Muscle of arm (tissue), 12 donors: ENCODE measurements around the gene BMP7. TPM values are rescaled to one million over a fixed set of nuclear protein-coding genes. Genes with fewer than 3 reads are reported as not detected.

ENCODE experiments used
- DNase-seq: peaks from one replicate; pipeline ENCODE4 v3.0.0-alpha.2; 2013
- polyA plus RNA-seq, 12 donors: library from polyadenylated mRNA; unstranded; fragments of 120-200 nt; gene quantifications; one replicate each; pipeline ENCODE4 v1.2.1, GENCODE V29; 2013; ENCODE audit not compliant: insufficient read length in 12 of 12

Gene BMP7
- polyA plus RNA-seq, 12 donors: 3.3 to 27.2 (median 5.0) TPM; not detected in 1

DNA sequence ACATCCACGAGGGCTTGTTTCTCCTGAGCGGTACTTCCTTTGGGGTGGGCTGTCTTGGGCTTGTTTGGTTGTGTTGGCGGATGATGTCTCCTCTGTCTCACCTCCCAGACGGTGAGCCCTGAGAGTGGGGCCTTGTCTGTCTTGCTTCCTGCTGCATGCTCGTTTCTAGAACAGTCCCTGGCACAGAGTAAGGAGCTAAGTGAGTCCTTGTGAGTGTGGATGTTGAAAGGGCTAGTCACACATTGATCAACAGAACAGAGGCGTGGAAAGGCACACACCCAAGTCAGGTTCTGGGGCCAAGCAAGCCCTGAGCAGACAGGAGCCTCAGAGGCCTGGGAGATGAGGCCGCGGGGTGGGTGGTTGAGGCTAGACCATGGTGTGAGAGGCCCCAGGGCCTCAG lies 111.0 kb downstream of the BMP7 start:
- no peak for DNase-seq

DNA sequence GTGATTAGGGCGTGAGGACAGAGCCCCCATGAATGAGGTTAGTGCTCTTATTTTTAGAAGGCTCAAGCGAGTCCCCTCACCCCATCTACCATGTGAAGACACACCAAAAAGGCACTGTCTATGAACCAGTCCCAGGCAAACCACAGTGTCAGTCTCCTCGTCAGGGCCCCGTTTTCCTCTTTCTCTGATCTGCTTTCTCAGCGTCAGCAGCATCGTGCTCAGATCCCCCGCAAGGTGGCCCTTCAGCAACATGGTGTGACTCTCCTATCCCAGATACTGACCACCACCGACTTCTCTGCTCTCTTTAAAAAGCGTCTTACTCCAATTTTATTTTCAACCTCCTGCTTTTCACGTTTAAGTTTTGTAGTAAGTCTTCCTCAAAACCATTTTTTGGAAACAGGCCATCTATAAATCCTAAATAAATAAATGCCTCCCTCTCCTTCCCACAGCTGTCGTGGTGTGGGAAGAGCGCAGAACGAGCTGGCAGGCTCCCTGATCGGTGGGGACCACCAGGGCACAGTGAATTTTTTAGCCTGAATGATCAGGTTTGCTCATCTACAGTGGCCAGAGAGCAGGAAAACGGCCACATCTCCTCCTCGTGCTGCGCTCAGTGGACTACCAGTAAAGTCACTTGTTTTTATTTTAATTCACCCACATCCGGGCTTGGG lies 113.1 kb downstream of the BMP7 start:
- no peak for DNase-seq

DNA sequence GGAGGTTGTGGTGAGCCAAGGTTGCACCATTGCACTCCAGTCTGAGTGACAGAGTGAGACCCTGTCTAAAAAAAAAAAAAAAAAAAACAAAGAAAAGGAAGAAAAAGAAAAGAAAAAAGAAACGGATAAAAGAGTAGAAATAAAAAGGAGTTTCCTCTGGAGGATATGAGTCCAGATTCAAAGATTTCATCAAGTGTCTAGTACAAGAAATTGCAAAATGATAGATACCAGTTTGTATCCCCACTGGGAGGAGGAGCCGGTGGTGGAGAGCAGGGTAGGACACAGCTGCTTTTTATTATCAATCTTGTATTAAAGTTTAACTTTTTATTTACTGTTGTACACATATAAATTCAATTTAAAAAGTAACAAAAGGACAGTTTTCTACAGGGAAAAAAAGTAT lies 113.9 kb downstream of the BMP7 start:
- DNase-seq: no peak

DNA sequence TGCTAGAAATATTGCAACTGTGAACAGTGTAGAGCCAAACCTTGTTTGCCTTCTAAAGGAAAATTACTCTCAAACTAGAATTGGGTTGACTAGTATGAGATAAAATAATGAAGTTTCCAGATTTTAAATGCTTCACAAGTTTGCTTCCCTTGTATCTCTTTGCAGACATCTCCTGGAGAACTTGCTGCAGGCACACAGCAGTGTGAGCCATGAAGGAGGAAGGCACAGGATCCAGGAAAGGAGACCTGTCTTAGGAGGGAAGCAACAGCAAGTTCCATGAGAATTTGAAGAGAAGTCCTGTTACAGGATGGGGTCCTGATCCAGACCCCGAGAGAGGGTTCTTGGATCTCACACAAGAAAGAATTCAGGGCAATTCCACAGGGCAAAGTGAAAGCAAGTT lies 115.9 kb downstream of the BMP7 start:
- DNase-seq: no peak

DNA sequence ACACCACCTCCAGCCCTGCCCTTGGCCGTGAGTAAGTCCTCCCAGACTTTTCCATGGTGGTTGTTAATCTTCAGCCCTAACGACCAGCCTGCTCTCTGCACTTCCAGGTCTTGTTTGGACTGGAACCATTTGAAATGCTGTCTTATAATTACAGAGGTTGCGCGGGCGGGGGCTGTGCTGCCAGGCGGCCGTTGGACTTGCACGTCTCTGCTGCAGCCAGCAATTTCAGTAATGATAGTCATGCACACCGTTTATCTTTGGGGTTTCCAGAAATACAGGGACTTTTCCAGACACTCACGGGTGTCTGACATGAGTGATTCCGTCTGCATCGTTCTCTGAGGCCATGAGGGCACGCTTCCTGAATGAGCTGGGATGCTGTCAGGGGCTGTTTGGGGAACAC lies 118.2 kb downstream of the BMP7 start:
- DNase-seq: no peak

DNA sequence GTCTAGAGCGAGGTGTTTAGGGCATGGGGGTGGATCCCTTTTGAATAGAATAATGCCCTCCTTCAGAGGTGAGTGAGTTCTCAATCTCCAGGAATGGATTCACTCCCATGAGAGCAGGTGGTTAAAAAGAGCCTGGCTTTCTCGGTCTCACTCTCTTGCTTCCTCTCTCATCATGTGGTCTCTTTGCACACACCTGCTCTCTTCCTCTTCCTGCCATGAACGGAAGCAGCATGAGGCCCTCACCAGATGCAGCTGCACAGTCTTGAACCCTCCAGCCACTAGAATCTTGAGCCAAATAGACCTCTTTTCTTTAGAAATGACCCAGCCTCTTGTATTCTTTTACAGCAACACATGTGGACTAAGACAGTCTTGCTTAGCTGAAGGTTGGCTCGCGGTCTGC lies 119.3 kb downstream of the BMP7 start:
- no peak for DNase-seq

DNA sequence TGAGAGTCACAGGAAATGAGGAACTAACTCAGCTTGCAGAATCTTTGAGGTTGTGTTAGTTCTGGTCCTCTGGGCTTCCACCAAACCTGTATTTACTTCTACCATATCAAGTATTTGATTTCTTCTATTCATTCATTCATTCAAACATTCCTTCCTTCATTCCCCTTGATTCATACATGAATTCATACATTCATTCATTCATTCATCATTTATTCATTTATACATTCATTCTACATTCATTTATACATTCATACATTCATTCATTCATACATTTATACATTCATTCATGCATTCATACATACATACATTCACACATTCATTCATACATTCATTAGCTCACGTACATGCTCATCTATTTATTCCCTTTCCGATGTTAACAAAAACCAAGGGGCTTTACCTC lies 120.3 kb downstream of the BMP7 start:
- DNase-seq: no peak

DNA sequence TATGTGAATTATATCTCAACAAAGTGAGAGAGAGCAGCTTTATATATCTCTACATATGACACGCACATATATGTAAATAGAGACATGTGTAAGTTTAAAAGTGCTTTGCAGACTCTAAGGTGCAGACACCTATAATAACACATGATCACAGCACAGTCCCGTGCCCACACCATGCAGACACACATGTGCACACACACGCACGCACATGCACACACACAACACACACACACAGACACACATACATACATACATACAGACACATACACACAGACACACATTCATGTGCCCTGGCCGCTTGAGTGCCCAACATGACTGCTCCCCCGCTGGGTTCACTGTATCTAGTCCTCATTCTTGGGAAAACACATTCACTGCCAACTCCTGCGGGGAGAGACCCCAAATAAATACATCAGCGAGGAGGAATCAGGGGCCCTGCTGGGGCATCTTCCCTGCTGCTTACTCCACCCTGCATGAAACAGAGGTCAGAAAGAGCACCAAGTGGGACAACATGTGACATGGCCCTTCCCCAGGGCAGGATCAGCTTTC lies 121.3 kb downstream of the BMP7 start:
- no peak for DNase-seq

DNA sequence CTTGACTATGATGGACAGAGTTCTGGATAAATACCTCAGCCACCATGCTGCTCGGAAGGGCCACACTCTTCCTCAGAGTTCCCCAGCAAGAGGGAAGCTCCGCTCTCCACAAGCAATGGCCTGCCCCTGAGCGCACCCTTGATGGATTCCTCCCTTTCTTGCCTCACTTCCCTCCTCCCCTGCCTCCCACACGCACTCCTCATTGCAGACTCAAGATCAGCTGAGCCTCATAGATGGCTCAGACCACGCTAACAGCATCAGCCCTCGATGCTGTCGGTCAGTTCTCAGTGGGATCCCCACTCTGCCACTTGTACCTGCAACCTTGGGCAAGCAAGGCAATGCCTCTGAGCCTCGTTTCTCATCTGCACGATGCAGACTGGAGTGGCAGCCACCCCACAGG lies 123.3 kb downstream of the BMP7 start:
- no peak for DNase-seq

DNA sequence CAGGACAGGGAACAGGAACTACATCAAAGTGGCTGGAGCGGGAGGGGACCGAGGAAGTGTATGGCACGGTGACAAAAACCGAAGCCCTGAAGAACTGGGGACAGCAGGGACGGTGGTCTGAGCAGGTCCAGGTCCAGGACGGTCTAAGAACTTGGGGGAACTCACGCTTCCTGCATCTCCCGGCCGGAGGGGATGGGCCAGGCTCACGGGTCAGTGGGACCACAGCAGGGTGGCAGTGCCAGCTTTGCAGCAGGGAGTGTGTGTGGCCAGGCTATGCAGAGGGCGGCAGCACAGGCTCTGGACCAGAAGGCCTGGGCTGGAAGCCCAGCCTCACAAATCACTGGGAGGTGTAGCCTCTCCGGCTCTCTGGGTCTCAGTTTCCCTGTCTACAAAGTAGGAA lies 123.8 kb downstream of the BMP7 start:
- no peak for DNase-seq

DNA sequence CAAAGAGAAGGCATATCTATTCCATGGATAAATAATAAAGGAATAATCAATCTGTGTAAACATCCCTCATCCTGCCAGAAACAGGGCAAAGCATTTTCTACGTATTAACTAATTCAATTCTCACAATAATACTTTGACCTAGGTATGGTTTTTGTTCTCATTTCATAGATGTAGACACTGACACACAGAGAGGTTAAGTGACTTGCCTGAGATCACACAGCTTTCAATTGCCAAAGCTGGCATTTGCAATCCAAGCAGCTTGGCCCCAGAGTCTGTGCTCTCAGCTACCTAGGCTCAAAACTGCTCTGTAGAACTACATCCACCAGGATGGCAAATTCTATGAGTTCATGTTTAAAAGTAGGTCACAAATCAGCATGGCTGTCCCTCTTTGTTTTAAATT lies 124.9 kb downstream of the BMP7 start:
- DNase-seq: no peak

DNA sequence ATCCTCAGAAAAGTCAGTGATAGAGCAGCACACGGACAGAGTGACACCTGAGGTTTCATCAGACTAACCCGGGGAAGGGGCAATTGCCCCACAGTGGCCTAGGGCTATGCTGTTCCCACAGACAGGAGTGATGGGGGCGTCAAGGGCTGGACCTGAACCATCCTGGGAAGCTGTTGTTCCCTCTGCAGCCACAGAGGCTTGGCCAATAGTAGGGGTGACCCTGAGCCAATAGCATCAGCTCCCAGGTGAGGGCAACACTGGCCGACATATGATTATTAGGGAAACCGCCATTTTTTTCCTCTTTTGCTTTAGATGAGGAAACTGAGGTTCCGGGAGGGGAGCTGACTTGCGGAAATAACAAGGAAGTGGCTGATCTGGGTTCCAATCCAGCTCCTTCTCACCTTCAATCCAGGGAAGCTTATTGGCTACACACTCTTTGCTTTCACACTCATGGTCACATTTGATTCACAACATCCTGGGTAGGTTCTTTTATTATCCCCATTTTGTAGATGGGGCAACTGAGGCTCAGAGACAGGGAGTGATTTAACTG lies 126.0 kb downstream of the BMP7 start:
- DNase-seq: no peak

DNA sequence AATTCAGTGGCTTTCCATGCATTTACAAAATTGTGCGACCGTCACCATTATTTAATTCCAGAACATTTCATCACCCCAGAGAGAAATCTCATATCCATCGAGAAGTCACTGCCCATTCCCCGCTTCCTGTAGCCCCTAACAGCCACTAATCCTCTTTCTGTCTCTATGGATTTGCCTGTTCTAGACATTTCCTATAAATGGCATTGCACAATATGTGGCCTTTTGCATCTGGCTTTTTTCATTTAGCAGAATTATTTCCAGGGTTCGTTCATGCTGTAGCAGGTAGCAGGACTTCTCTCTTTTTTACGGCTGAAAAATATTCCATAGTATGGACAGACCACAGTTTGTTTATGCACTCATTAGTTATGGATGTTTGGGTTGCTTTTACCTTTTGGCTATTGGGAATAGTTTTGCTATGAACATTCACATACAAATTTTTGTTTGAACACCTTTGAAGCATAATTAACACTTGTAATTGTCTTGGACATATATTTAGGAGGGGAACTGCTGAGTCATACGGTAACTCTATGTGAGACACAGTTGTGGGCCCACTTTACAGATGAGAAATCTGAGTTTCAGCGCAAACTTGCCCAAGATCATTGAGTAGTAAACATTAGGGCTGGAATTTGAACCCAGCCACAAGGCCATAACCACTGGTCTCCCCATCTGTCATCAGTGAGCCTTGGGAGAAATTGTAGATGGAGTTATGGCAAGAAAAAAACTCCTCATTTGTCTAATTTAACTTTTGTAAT lies 126.9 kb downstream of the BMP7 start:
- DNase-seq: no peak

DNA sequence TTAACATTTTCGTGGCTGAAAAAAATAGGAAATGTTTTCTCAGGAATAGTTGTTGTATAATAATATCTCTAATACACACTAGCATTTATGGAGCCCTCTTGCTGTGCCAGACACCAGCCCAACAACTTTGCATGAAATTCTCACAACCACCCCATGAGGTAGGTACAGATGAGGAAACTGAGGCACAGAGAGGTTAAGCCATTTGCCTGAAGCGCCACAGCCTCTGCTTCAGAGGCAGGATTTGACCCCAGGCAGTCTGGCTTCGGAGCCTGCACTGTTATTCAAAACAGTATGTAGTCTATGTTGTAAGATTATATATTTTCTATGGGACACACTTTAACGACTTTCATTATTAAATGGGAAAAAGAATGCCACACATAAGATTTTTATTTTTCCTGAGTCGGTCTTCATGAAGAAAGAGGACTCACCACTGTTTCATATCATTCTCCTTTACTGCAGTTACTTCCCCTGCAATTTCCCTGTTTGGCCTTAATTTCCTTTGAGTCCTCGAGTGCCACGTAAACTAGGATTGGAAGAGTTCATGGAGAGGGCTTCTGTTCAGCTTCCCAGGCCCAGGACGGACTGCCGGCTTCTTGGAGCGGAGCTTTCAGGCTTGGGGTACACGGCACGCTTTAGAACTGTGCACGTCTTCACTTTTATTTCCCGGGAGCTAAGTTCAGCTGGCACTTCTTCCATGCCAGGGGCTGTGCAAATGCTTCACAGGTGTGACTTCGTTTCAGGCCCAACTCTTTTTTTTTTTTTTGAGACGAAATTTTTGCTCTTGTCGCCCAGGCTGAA lies 128.0 kb downstream of the BMP7 start:
- DNase-seq: no peak

DNA sequence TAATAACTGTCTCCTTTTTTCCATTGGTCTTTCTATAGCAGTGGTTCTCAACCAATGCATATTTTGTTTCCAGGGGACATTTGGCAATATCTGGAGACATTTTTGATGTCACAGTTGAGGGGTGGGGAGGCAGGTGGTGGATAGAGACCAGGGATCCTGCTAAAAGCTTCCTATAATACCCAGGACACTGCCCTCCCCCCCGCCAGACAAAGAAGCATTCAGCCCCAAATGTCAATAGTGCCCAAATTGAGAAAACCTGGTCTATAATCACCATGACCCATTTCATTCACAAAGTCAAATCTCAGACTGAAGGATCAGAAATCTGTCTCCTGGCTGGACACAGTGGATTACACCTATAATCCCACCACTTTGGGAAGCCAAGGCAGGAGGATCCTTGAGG lies 128.8 kb downstream of the BMP7 start:
- no peak for DNase-seq

DNA sequence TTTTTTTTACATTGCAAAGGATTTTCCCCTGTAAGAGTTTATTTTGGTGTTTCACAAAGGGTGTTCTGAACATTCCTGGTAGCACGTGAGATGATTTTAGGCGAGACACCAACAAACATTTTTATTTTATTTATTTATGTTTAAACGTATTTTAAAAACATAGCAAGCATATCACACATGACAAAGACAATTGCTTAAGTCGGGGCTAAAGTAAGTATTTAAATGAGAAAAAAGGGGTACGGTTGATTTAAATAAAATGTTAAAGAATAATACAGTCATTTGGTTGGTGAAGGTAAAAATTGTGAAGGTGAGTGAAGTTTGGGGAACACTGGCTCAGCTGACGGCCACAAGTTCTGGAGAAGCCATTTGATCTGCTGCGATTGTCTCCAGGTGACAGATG lies 129.7 kb downstream of the BMP7 start:
- DNase-seq: no peak

DNA sequence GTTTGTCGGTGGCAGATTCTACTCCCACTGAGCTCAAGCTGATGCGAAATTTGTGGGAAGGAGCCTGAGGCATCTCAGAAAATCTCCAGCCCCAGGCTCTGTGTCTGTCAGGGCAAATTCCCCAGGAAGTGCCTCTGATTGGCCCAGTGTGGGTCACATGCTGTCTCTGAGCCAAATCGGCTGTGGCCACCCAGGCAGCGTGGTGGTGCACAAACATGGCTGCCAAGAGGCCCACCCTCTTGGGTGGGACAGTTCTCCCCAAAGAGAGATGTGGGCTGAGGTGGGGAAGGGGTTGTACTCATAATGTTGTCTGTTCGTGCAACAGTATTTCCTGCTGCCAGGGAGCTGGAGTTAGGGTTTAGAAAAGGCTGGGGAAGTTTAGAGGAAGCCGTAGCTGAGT lies 130.6 kb downstream of the BMP7 start:
- no peak for DNase-seq

DNA sequence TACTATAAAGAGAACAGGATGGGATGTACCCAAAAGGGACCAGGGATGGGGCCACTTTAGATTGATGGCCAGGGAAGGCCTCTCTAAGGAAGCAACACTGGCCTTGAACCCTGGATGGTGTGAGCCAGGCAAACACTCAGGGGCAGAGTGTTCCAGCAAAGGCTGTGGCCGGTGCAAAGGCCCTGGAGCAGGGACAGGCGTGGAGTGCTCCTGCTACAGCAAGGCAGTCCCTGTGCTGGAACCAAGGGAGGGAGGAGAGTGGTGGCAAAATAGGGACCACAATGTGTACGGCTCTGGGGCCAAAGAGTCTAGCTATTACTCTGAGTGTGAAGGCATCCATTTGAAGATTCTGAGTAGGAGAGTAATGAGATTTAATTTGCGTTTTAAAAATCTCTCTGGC lies 131.6 kb downstream of the BMP7 start:
- no peak for DNase-seq

DNA sequence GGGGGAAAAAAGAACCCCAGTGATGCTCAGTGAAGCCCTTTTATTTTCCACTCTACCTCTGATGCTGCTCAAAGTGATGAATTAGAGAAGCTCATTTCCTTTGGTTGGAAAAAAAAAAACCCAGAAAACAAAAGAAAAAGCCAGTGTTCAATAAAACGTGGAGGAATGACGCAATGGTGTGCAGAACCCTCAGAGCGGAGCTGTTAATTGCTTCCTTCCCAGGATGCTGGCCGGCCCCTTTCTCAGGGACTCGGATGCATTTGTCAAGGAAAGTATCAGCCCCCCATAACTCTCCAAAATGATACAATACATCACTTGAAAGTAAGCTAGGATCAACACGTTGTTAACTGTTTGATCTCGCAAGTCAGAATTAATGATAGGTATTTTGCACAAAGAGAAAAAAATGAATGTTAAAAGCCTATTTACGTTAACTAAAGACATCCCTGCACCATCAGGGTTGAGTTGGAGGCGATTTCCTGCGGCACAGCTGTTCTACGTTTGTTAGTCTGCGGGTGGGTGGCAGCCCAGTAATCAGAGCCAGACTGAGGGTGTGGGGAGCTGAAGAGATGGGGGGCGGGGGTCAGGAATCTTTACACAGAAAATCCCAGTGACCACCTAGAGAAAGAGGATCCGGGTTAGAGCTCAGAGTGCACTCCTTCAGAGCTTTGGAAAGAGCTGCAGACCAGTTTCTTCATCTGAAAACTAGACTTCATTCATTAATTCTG lies 132.4 kb downstream of the BMP7 start:
- DNase-seq: no peak

DNA sequence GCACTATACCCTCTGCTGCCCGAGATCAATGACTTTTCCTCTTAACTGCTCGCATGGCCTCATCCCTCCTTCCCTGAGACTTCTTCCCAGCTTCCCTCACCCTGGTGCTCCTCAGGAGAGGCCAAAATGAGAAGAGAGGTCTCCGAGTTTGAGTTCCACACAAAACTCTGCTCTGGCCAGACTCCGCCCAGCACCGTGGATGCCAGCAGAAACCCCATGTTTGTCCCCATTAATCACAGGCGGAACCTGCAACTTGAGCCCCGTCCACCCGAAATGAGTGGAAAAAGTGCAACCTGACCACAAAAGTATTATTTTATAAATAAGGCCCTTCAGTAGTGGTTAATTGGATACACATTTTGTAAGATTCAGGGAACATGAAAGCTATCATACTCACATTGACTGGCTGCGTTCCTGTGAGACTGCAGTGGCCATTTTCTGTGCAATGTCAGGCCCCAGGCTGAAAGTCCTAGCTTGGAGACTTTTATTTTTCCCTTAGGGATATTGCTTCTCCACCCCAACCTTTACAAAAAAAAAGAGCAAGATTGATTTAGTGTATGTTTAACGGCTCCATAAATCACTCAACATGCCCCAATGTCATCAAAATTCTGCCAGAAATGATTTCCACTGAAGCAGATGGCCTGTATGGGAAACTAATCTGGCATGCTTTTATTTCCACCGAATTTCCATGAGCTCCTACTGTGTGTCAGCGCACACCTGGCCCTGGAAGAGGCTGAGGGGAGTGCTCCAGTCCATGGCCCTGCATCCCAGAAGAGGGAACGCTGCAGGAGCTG lies 134.6 kb downstream of the BMP7 start:
- DNase-seq: no peak

DNA sequence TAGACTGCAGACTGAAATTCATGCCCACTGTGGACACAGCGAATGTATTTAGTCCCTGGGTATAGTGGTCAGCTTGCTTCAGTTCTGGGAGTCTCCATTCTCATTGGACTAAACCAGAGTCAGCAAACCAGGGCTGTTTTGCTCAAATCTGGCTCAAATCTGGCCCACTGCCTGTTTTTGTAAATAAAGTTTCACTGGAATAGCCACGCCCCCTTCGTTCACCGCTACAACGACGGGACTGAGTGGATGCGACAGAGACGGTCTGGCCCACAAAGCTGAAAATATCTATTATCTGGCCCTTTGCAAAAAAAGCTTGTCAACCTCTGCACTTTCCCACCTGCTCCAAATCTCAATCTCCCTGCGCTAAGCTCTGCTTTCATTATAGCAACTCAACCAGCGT lies 135.4 kb downstream of the BMP7 start:
- DNase-seq: no peak
